Colon (tissue), 2 donors: Measurements from ENCODE around the gene EIF2AK2.
"Not testable (repeated sequence)": the region's sequence is repeated elsewhere in the genome, so short reads cannot be mapped to it uniquely, and the experiment has no call there.

Source experiments
- FAIRE-seq: peaks from 2 replicates; lab custom pipeline; 2012; peaks lifted over from hg19 to GRCh38; lab: Jason Lieb, UNC
- donor health status: control.
- donor health status: control.

Gene EIF2AK2

GRCh38 chr2:37156857-37157714 is at the start of gene EIF2AK2:
Gene EIF2AK2 (minus strand): TSS chr2:37156980. CDS start chr2:37147806, 9,174 bp downstream.
- no peak for FAIRE-seq

GRCh38 chr2:37205689-37206341 is 49.0 kb upstream of the EIF2AK2 start:
- FAIRE-seq: no peak

GRCh38 chr2:37205071-37205661 is 48.4 kb upstream of the EIF2AK2 start:
- not testable (repeated sequence) for FAIRE-seq

GRCh38 chr2:37203708-37204107 is 46.9 kb upstream of the EIF2AK2 start:
- no peak for FAIRE-seq

- FAIRE-seq: no peak
Measured at GRCh38 chr2:37201766-37202165, 45.0 kb upstream of the EIF2AK2 start.

- no peak for FAIRE-seq
Measured at GRCh38 chr2:37201208-37201607, 44.4 kb upstream of the EIF2AK2 start.

- no peak for FAIRE-seq
Measured at GRCh38 chr2:37198681-37199065, 41.9 kb upstream of the EIF2AK2 start.

GRCh38 chr2:37196320-37197195 is 39.8 kb upstream of the EIF2AK2 start, which contains the start of gene CEBPZOS:
Gene CEBPZOS (plus strand): TSS chr2:37196496. CDS start chr2:37199705, 3,209 bp downstream.
- FAIRE-seq: no peak

- FAIRE-seq: not testable (repeated sequence)
Measured at GRCh38 chr2:37195862-37196319, 39.1 kb upstream of the EIF2AK2 start.

GRCh38 chr2:37192551-37192950 is 35.8 kb upstream of the EIF2AK2 start:
- no peak for FAIRE-seq

GRCh38 chr2:37191747-37192146 is 35.0 kb upstream of the EIF2AK2 start:
- no peak for FAIRE-seq

- no peak for FAIRE-seq
Measured at GRCh38 chr2:37191253-37191652, 34.5 kb upstream of the EIF2AK2 start.

- FAIRE-seq: no peak
Measured at GRCh38 chr2:37190290-37190689, 33.5 kb upstream of the EIF2AK2 start.

GRCh38 chr2:37189452-37190153 is 32.8 kb upstream of the EIF2AK2 start:
- FAIRE-seq: no peak

- no peak for FAIRE-seq
Measured at GRCh38 chr2:37188570-37188969, 31.8 kb upstream of the EIF2AK2 start, which contains the start of gene SULT6B1. Gene SULT6B1 (minus strand): TSS chr2:37188670. CDS start chr2:37188640, 30 bp downstream.

GRCh38 chr2:37181726-37182684 is 25.2 kb upstream of the EIF2AK2 start:
- no peak for FAIRE-seq

GRCh38 chr2:37180640-37181039 is 23.9 kb upstream of the EIF2AK2 start:
- FAIRE-seq: no peak

- FAIRE-seq: no peak
Measured at GRCh38 chr2:37180006-37180639, 23.3 kb upstream of the EIF2AK2 start.

GRCh38 chr2:37173741-37174140 is 17.0 kb upstream of the EIF2AK2 start:
- FAIRE-seq: no peak

- FAIRE-seq: no peak
Measured at GRCh38 chr2:37171624-37171950, 14.8 kb upstream of the EIF2AK2 start.
